H1 (cell line): ENCODE data around the gene LCT. TPM values are rescaled to one million over a fixed set of nuclear protein-coding genes. Genes with fewer than 3 reads are reported as not detected.

ENCODE experiments used
- BACH1 ChIP-seq: IDR thresholded peaks from 2 replicates; pipeline ENCODE4 v1.6.1; 2012; ENCODE audit warnings: low read length, improper control_type of control experiment
- HDAC2 ChIP-seq, 2 experiments: fragments of 300-600 bp in 1 of 2; sonication (generic) in 1 of 2; IDR thresholded peaks; 2 replicates each; pipeline ENCODE4 v1.6.1; 2011 to 2012; ENCODE audit warnings: low read depth in 2 of 2, low read length in 2 of 2, mild to moderate bottlenecking in 2 of 2, moderate library complexity in 2 of 2, borderline replicate concordance in 1 of 2, inconsistent platforms in 1 of 2
- JUN ChIP-seq: IDR thresholded peaks from 2 replicates; pipeline ENCODE4 v1.6.1; 2011; ENCODE audit warnings: low read depth, mild to moderate bottlenecking, improper control_type of control experiment, low read length
- JUND ChIP-seq: IDR thresholded peaks from 2 replicates; pipeline ENCODE4 v1.6.1; 2011; ENCODE audit warnings: mild to moderate bottlenecking, improper control_type of control experiment, low read length
- KDM4A ChIP-seq: IDR thresholded peaks from one replicate; pipeline ENCODE4 v1.7.1; 2012; ENCODE audit warnings: low read depth, mild to moderate bottlenecking, moderate library complexity, low read length, inconsistent platforms; ENCODE audit not compliant: severe bottlenecking
- PHF8 ChIP-seq: fragments of 200-600 bp; sonication (generic); conservative IDR thresholded peaks from 2 replicates; pipeline ENCODE4 v1.7.1; 2012; ENCODE audit warnings: low read depth, mild to moderate bottlenecking, inconsistent platforms, low read length, moderate library complexity
- POLR2A ChIP-seq, 2 experiments: IDR thresholded peaks; 1 replicate in 1 of 2; 2 replicates in 1 of 2; pipeline ENCODE4 v1.6.1; 2011; ENCODE audit warnings: low read depth in 2 of 2, low read length in 2 of 2, mild to moderate bottlenecking in 2 of 2; ENCODE audit errors: control extremely low read depth in 1 of 2
- POLR2AphosphoS5 ChIP-seq: IDR thresholded peaks from 2 replicates; pipeline ENCODE4 v1.6.1; 2011; ENCODE audit warnings: low read depth, low read length
- POU5F1 ChIP-seq: IDR thresholded peaks from 2 replicates; pipeline ENCODE4 v1.6.1; 2011; ENCODE audit warnings: low read depth, mild to moderate bottlenecking, low read length, moderate library complexity
- RAD21 ChIP-seq, 2 experiments: IDR thresholded peaks in 1 of 2; conservative IDR thresholded peaks in 1 of 2; 2 replicates each; pipeline ENCODE4 v1.6.1; 2011; ENCODE audit warnings: low read depth in 2 of 2, low read length in 2 of 2, improper control_type of control experiment in 1 of 2, inconsistent platforms in 1 of 2, mild to moderate bottlenecking in 1 of 2, moderate library complexity in 1 of 2
- SAP30 ChIP-seq: fragments of 300-600 bp; sonication (generic); IDR thresholded peaks from 2 replicates; pipeline ENCODE4 v1.7.1; 2012; ENCODE audit warnings: low read length, moderate library complexity, mild to moderate bottlenecking, inconsistent platforms; ENCODE audit not compliant: insufficient read depth, insufficient replicate concordance
- SIN3A ChIP-seq, 2 experiments: IDR thresholded peaks in 1 of 2; conservative IDR thresholded peaks in 1 of 2; 2 replicates each; pipeline ENCODE4 v1.6.1; 2011 to 2012; ENCODE audit warnings: low read length in 2 of 2, improper control_type of control experiment in 1 of 2, low read depth in 1 of 2, mild to moderate bottlenecking in 1 of 2
- SIX5 ChIP-seq: IDR thresholded peaks from 2 replicates; pipeline ENCODE4 v1.6.1; 2011; ENCODE audit warnings: mild to moderate bottlenecking, low read depth, low read length
- TBP ChIP-seq: IDR thresholded peaks from 2 replicates; pipeline ENCODE4 v1.6.1; 2011; ENCODE audit warnings: low read depth, low read length, improper control_type of control experiment
- TEAD4 ChIP-seq: IDR thresholded peaks from 2 replicates; pipeline ENCODE4 v1.6.1; 2012; ENCODE audit warnings: low read depth, low read length, inconsistent platforms, mixed read lengths
- YY1 ChIP-seq: IDR thresholded peaks from 2 replicates; pipeline ENCODE4 v1.6.1; 2011; ENCODE audit warnings: low read depth, mild to moderate bottlenecking, low read length
- polyA plus RNA-seq, 7 experiments: library from polyadenylated mRNA; depleted of rRNA in 3 of 7; stranded (reverse) in 5 of 7; unstranded in 2 of 7; fragments of >200 nt in 5 of 7; fragments of 200-250 nt in 2 of 7; gene quantifications; 1 replicate in 5 of 7; 2 replicates in 1 of 7; 4 replicates in 1 of 7; pipeline versions ENCODE4 v1.2.1 to v1.2.3, GENCODE V29; 2011 to 2013; ENCODE audit warnings: missing spikeins in 2 of 7, mixed read lengths in 2 of 7
- total RNA-seq: library from RNA; stranded (reverse); fragmentation: NEBNext Ultra II Directional; extraction: Animal tissue kit (Norgen Biotek cat#: 25700); gene quantifications from 2 replicates; pipeline ENCODE4 v1.2.1, GENCODE V29; 2021
- TF ChIP-seq, protein P1 (sequence below): IDR thresholded peaks from 2 replicates; pipeline ENCODE4 v1.6.1; 2011; ENCODE audit warnings: low read depth, mild to moderate bottlenecking, low read length; ENCODE audit not compliant: insufficient read depth
- TF ChIP-seq, protein P2 (sequence below), 3 experiments: IDR thresholded peaks; 1 replicate in 2 of 3; 2 replicates in 1 of 3; pipeline versions ENCODE4 v1.5.1 to v1.6.1; 2011; ENCODE audit warnings: low read length in 3 of 3, mild to moderate bottlenecking in 3 of 3, inconsistent platforms in 2 of 3, low read depth in 1 of 3, moderate library complexity in 1 of 3; ENCODE audit not compliant: insufficient read depth in 1 of 3; ENCODE audit errors: control extremely low read depth in 1 of 3
- TF ChIP-seq, protein P3 (sequence below): IDR thresholded peaks from 2 replicates; pipeline ENCODE4 v1.6.1; 2012; ENCODE audit warnings: inconsistent platforms

Gene LCT
- total and polyA plus RNA-seq, 2 of the 8 experiments (the other 6 are each of a cell fraction or from before 2014, with no cell fraction given) = 0.06 TPM; not detected in 1

DNA sequence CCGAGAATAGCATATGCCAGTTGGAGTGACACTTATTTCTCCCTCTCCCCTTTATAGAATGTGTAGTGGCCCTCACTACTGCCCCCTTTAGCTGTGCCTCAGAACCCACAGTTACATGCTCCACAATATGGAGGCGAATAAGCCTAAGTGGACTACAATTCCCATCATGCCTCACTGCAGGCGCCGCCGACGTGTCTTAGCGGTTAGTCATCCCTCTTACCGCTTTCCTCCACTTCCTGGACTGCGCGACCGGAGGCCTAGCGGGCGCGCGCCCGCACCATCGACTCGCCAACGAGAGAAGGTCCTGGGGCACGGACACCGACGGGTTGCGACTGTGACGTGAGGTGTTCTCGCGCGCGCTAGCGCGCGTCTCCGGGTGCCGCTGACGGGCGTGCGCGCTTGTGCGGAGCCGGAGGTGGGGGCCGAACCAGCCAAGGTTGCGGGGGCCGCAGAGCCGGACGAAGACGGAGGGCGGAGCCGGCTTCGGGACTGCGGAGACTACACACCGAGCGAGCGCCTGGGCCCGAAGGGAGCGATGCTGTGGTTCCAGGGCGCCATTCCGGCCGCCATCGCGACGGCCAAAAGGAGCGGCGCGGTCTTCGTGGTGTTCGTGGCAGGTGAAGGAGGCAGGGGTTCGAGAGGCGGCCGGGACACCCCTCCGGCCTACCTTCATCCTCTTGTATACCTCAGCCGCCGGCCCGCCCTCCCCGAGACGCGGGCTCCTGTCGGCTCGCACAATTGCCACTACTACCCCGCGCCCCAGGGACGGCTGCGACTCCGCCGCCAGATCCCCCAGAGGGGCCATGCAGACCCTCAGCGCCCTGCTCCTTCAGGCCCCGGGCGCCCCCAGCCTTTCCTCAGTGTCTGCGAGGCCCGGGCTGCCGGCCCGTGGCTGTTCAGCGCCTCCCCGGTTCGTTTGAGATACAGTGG, 95.3 kb downstream of the LCT start, which contains the start of gene UBXN4 (continued):
- TF ChIP-seq, protein P1, sequence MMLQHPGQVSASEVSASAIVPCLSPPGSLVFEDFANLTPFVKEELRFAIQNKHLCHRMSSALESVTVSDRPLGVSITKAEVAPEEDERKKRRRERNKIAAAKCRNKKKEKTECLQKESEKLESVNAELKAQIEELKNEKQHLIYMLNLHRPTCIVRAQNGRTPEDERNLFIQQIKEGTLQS = peak; percentile 76; the same call in 1 of the 2 replicates
- peak; percentile 74 for TF ChIP-seq BACH1
- peak; percentile 96 for TF ChIP-seq JUND
- peak; percentile 78 for TF ChIP-seq SIX5
- peak; percentile 78 for TF ChIP-seq KDM4A
- TF ChIP-seq JUN = peak; percentile 93
- TF ChIP-seq SIN3A (conservative IDR thresholded peaks at IDR 0.05 in 1 of 2, IDR thresholded peaks at IDR 0.05 in 1 of 2; ENCODE audit: low read depth in 1 of 2, low read length in 2 of 2) = peak in 1 of 2 experiments; percentile 46; a peak in 2 of 4 replicates
- TF ChIP-seq, protein P2, sequence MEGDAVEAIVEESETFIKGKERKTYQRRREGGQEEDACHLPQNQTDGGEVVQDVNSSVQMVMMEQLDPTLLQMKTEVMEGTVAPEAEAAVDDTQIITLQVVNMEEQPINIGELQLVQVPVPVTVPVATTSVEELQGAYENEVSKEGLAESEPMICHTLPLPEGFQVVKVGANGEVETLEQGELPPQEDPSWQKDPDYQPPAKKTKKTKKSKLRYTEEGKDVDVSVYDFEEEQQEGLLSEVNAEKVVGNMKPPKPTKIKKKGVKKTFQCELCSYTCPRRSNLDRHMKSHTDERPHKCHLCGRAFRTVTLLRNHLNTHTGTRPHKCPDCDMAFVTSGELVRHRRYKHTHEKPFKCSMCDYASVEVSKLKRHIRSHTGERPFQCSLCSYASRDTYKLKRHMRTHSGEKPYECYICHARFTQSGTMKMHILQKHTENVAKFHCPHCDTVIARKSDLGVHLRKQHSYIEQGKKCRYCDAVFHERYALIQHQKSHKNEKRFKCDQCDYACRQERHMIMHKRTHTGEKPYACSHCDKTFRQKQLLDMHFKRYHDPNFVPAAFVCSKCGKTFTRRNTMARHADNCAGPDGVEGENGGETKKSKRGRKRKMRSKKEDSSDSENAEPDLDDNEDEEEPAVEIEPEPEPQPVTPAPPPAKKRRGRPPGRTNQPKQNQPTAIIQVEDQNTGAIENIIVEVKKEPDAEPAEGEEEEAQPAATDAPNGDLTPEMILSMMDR (IDR thresholded peaks at IDR 0.05; ENCODE audit: control extremely low read depth in 1 of 3, insufficient read depth in 1 of 3, low read depth in 1 of 3, low read length in 3 of 3) = peak; percentile 37 to 92 (median 55)
- peak; percentile 92 for TF ChIP-seq YY1
- peak; percentile 60 to 94 for TF ChIP-seq POLR2A (IDR thresholded peaks at IDR 0.05; ENCODE audit: control extremely low read depth in 1 of 2, low read depth in 2 of 2, low read length in 2 of 2)
- TF ChIP-seq POU5F1 = no peak
- peak; percentile 42; the same call in 1 of the 2 replicates for TF ChIP-seq TEAD4
- TF ChIP-seq POLR2AphosphoS5 = peak; percentile 93
- TF ChIP-seq TBP = peak; percentile 74
- TF ChIP-seq RAD21 (IDR thresholded peaks at IDR 0.05 in 1 of 2, conservative IDR thresholded peaks at IDR 0.05 in 1 of 2; ENCODE audit: low read depth in 2 of 2, low read length in 2 of 2) = peak in 1 of 2 experiments; percentile 22; a peak in 1 of 4 replicates
- TF ChIP-seq SAP30 = no peak
- TF ChIP-seq, protein P3, sequence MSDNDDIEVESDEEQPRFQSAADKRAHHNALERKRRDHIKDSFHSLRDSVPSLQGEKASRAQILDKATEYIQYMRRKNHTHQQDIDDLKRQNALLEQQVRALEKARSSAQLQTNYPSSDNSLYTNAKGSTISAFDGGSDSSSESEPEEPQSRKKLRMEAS = peak; percentile 62
- TF ChIP-seq PHF8 = peak; percentile 92
- TF ChIP-seq HDAC2 (IDR thresholded peaks at IDR 0.05; ENCODE audit: borderline replicate concordance in 1 of 2, low read depth in 2 of 2, low read length in 2 of 2) = peak in 1 of 2 experiments; percentile 68; a peak in 1 of 4 replicates
